Fibroblast of lung (primary cell): Measurements from ENCODE around the gene PRAMEF13. TPM values are rescaled to one million over a fixed set of nuclear protein-coding genes. Genes with fewer than 3 reads are reported as not detected.

Source experiments
- polyA plus RNA-seq, 2 donors: library from polyadenylated mRNA; depleted of rRNA in 1 of 2; stranded (reverse) in 1 of 2; unstranded in 1 of 2; fragments of >200 nt; gene quantifications; 2 replicates each; pipeline ENCODE4 v1.2.1, GENCODE V29; 2011 to 2012; ENCODE audit warnings: missing spikeins in 1 of 2
- total RNA-seq: library from RNA; depleted of rRNA; stranded (reverse); fragments of >200 nt; gene quantifications from 2 replicates; pipeline ENCODE4 v1.2.1, GENCODE V29; 2014

PRAMEF13 gene
- total and polyA plus RNA-seq, 2 donors (not counting 1 experiment from before 2014, with no cell fraction given): not detected

Other genes with a start within 250 kb of the PRAMEF13 start
- not detected in 2 replicates for gene PRAMEF27, start 144.8 kb downstream of the PRAMEF13 start, total RNA-seq
- gene PRAMEF27, start 144.8 kb downstream of the PRAMEF13 start, polyA plus RNA-seq: not detected in 2 replicates
- not detected in 2 replicates for gene HNRNPCL3, start 140.6 kb downstream of the PRAMEF13 start, total RNA-seq
- not detected in 2 replicates for gene HNRNPCL3, start 140.6 kb downstream of the PRAMEF13 start, polyA plus RNA-seq
- not detected in 2 replicates for gene PRAMEF25, start 130.6 kb downstream of the PRAMEF13 start, total RNA-seq
- not detected in 2 replicates for gene PRAMEF25, start 130.6 kb downstream of the PRAMEF13 start, polyA plus RNA-seq
- gene HNRNPCL2, start 84.6 kb downstream of the PRAMEF13 start, total RNA-seq: not detected in 2 replicates
- not detected in 2 replicates for gene HNRNPCL2, start 84.6 kb downstream of the PRAMEF13 start, polyA plus RNA-seq
- not detected in 2 replicates for gene PRAMEF26, start 45.4 kb downstream of the PRAMEF13 start, total RNA-seq
- gene PRAMEF26, start 45.4 kb downstream of the PRAMEF13 start, polyA plus RNA-seq: not detected in 2 replicates
- gene HNRNPCL4, start 35.8 kb downstream of the PRAMEF13 start, total RNA-seq: not detected in 2 replicates
- not detected in 2 replicates for gene HNRNPCL4, start 35.8 kb downstream of the PRAMEF13 start, polyA plus RNA-seq
- gene PRAMEF9, start 29.6 kb downstream of the PRAMEF13 start, total RNA-seq: not detected in 2 replicates
- gene PRAMEF9, start 29.6 kb downstream of the PRAMEF13 start, polyA plus RNA-seq: not detected in 2 replicates
- gene PRAMEF18, start 24.7 kb upstream of the PRAMEF13 start, total RNA-seq: not detected in 2 replicates
- not detected in 2 replicates for gene PRAMEF18, start 24.7 kb upstream of the PRAMEF13 start, polyA plus RNA-seq
- gene PRAMEF5, start 52.8 kb upstream of the PRAMEF13 start, total RNA-seq: not detected in 2 replicates
- not detected in 2 replicates for gene PRAMEF5, start 52.8 kb upstream of the PRAMEF13 start, polyA plus RNA-seq
- gene PRAMEF8, start 83.7 kb upstream of the PRAMEF13 start, total RNA-seq: not detected in 2 replicates
- not detected in 2 replicates for gene PRAMEF8, start 83.7 kb upstream of the PRAMEF13 start, polyA plus RNA-seq
- not detected in 2 replicates for gene PRAMEF33, start 102.1 kb upstream of the PRAMEF13 start, total RNA-seq
- not detected in 2 replicates for gene PRAMEF33, start 102.1 kb upstream of the PRAMEF13 start, polyA plus RNA-seq
- gene PRAMEF15, start 114.2 kb upstream of the PRAMEF13 start, total RNA-seq: not detected in 2 replicates
- gene PRAMEF15, start 114.2 kb upstream of the PRAMEF13 start, polyA plus RNA-seq: not detected in 2 replicates
- not detected in 2 replicates for gene PRAMEF14, start 145.7 kb upstream of the PRAMEF13 start, total RNA-seq
- gene PRAMEF14, start 145.7 kb upstream of the PRAMEF13 start, polyA plus RNA-seq: not detected in 2 replicates
- not detected in 2 replicates for gene PRAMEF19, start 170.5 kb upstream of the PRAMEF13 start, total RNA-seq
- gene PRAMEF19, start 170.5 kb upstream of the PRAMEF13 start, polyA plus RNA-seq: not detected in 2 replicates
- gene PRAMEF17, start 188.2 kb upstream of the PRAMEF13 start, total RNA-seq: not detected in 2 replicates
- gene PRAMEF17, start 188.2 kb upstream of the PRAMEF13 start, polyA plus RNA-seq: not detected in 2 replicates
- not detected in 2 replicates for gene PRAMEF20, start 209.0 kb upstream of the PRAMEF13 start, total RNA-seq
- not detected in 2 replicates for gene PRAMEF20, start 209.0 kb upstream of the PRAMEF13 start, polyA plus RNA-seq